ENCODE data around the gene SAP30L. TPM values are rescaled to one million over a fixed set of nuclear protein-coding genes. Genes with fewer than 3 reads are reported as not detected.

SAP30L gene
- total RNA-seq, 1 experiment from 2014 or later: 38.6 TPM

DNA sequence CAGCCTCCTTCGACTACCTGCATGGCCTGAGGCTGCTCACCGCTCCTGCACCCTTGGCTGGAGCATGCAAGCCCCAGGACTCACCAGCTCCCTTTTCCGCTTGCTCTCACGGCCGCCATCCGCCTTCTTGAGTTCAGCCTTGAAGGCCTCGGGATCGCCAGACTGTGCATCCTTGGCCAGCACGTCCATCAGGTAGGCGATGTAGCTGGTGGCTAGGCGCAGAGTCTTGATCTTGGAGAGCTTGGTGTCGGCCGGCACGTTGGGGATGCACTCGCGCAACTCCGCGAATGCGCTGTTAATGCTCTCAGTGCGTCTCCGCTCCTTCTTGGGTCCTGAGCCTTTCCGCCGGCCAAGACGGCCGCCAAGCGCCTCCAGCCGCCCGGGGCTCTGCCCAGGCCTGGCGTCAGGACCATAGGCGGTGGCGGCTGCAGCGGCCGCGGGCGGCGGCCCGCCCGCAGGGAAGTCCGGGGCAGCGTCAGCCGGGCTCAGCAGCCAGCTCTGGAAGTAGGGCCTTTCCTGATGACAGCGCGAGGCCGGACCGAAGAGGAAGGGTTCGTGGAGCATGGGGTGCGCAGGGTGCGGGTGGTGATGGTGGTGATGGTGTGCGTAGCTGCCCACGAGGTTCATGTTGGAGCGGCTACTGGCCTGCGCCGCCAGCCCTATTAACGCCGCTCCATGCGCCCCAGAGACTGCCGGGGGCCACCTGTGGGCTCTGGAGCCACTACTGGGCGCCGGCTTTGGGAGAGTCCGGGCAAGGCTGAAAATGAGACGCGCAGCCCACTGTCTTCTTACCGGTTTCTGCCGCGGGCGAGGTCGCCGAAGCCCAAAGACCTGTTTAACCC lies 31.8 kb downstream of the SAP30L start:
- Mint-ChIP-seq H3K27me3 (ENCODE audit: unreplicated experiment) (peaks cover 92% of the 10 kb centered on the region), H3K36me3 (ENCODE audit: insufficient read depth, unreplicated experiment) (no peaks in the 10 kb centered on the region), H3K4me3 (ENCODE audit: low read depth, unreplicated experiment) (peak overlapping the region; percentile 57), H3K4me1 (ENCODE audit: low read depth, unreplicated experiment) (peaks cover 8% of the 10 kb centered on the region), H3K27ac (ENCODE audit: unreplicated experiment) (no peak overlapping the region), H3K9me3 (ENCODE audit: low read depth, unreplicated experiment) (no peaks in the 10 kb centered on the region)
- intact Hi-C loops (cut with micrococcal nuclease; ENCODE audit: unreplicated experiment): no loop called here
- CTCF ChIA-PET: interaction anchor here (0.6 kb wide), 1 partner anchor 144 kb away, joined by 3 read pairs; no protein-coding TSS in a partner anchor
- no TSS peak for BruUV-seq (replicated peaks)
- TF ChIP-seq, protein P1, sequence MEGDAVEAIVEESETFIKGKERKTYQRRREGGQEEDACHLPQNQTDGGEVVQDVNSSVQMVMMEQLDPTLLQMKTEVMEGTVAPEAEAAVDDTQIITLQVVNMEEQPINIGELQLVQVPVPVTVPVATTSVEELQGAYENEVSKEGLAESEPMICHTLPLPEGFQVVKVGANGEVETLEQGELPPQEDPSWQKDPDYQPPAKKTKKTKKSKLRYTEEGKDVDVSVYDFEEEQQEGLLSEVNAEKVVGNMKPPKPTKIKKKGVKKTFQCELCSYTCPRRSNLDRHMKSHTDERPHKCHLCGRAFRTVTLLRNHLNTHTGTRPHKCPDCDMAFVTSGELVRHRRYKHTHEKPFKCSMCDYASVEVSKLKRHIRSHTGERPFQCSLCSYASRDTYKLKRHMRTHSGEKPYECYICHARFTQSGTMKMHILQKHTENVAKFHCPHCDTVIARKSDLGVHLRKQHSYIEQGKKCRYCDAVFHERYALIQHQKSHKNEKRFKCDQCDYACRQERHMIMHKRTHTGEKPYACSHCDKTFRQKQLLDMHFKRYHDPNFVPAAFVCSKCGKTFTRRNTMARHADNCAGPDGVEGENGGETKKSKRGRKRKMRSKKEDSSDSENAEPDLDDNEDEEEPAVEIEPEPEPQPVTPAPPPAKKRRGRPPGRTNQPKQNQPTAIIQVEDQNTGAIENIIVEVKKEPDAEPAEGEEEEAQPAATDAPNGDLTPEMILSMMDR (IDR thresholded peaks at IDR 0.05; ENCODE audit: unreplicated experiment): no peak
- DNase-seq: peak; percentile 26

DNA sequence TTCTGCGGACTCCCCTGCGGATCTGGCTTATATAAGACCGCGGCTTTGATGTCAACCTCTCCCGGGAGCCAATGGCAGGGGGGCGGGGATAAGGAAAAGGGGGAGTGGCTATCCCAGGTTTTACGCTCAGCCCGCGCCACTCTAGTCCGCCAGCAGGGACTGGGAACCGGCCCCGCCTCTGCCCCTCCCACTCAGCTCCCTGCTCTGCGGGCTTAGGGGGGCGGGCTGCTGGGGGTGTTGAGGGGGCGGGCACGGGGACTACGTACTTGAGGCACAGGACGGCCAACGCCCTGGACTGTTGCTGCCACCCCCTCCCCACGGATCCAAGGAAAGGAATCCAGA lies 32.4 kb downstream of the SAP30L start, which contains the start of gene HAND1:
HAND1 (minus strand) TSS at position 4 of the 342 bp plus-strand sequence. CDS start 219 bp downstream, outside the sequence.
- no peak within 1 kb of the TSS for H3K27ac Mint-ChIP-seq (ENCODE audit: unreplicated experiment)
- peak within 1 kb of the TSS; percentile 57 for H3K4me3 Mint-ChIP-seq (ENCODE audit: low read depth, unreplicated experiment)
- BruUV-seq (replicated peaks): no TSS peak
- DNase-seq: peak; percentile 53
- TF ChIP-seq, protein P1 (IDR thresholded peaks at IDR 0.05; ENCODE audit: unreplicated experiment): no peak
- H3K9me3 Mint-ChIP-seq (ENCODE audit: low read depth, unreplicated experiment): no peaks in the 10 kb centered on the region
- intact Hi-C loops (cut with micrococcal nuclease; ENCODE audit: unreplicated experiment): no loop called here
- peaks cover 8% of the 10 kb centered on the region for H3K4me1 Mint-ChIP-seq (ENCODE audit: low read depth, unreplicated experiment)
- peaks cover 92% of the 10 kb centered on the region for H3K27me3 Mint-ChIP-seq (ENCODE audit: unreplicated experiment)
- CTCF ChIA-PET: interaction anchor here (0.6 kb wide), 1 partner anchor 144 kb away, joined by 3 read pairs; no protein-coding TSS in a partner anchor
- no peaks in the 10 kb centered on the region for H3K36me3 Mint-ChIP-seq (ENCODE audit: insufficient read depth, unreplicated experiment)

DNA sequence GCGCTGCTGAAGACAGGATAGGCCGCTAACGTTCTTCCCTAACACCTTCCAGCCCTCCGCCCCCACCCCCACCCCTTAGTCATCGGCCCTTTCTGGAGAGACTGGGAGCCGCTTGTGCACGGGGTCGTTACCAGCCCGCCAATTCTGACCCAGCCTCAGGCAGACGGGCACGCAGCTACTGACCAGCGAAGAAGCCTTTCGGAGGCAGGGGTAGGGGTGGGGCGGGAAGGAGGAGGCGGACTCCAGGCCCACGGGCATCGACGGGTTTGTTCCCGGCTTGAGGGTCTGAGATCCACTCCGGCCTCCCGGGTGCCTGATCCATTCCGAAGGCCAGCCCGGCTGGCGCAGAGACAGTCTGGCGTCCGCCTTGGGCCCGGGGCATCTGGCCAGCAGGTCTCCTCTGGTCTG lies 33.0 kb downstream of the SAP30L start:
- no peak for DNase-seq
- Mint-ChIP-seq H3K9me3 (ENCODE audit: low read depth, unreplicated experiment) (no peaks in the 10 kb centered on the region), H3K4me1 (ENCODE audit: low read depth, unreplicated experiment) (peaks cover 8% of the 10 kb centered on the region), H3K27ac (ENCODE audit: unreplicated experiment) (no peak overlapping the region), H3K36me3 (ENCODE audit: insufficient read depth, unreplicated experiment) (no peaks in the 10 kb centered on the region), H3K4me3 (ENCODE audit: low read depth, unreplicated experiment) (no peak overlapping the region), H3K27me3 (ENCODE audit: unreplicated experiment) (peaks cover 92% of the 10 kb centered on the region)
- CTCF ChIA-PET: no interaction called here
- intact Hi-C loops (cut with micrococcal nuclease; ENCODE audit: unreplicated experiment): no loop called here
- TF ChIP-seq, protein P1 (IDR thresholded peaks at IDR 0.05; ENCODE audit: unreplicated experiment): no peak
- no TSS peak for BruUV-seq (replicated peaks)

DNA sequence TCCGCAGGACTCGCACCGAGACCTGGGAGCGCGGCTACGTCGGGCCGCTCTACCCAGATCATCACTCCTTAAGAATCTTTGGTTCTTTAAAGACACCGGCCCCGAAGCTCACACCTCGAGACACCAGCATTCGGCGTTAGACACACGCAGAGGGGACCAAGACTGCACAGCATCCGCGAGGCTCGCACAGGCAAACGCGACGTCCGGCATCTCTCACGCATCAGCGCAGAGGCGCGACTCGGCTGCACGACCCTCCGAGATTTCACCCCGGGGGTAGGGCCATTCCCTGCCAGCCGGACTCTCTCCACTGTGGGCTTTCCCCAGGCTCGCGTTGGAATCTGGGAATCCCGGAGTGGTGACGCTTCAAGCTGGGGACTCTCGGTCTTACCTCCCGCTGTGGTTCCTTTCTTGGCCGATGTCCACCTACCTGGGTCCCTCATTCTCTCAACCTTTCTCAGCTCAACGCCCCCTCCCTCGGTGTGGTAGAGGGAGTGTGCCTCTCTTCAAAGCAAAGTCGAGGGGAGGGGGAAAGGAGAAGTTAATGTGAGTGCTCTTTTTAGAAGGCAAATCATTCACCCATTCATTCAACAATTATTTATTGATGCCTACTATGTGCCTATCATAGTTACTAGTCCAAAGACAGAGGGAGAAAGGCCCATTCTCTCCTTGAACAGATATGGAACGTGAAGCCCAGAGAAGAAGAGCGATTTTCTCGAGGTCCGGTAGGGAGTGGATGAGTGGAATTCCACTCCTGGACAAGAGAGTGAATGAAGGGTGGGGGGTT lies 33.6 kb downstream of the SAP30L start:
- no TSS peak for BruUV-seq (replicated peaks)
- intact Hi-C loops (cut with micrococcal nuclease; ENCODE audit: unreplicated experiment): no loop called here
- Mint-ChIP-seq H3K27ac (ENCODE audit: unreplicated experiment) (no peak overlapping the region), H3K9me3 (ENCODE audit: low read depth, unreplicated experiment) (no peaks in the 10 kb centered on the region), H3K4me3 (ENCODE audit: low read depth, unreplicated experiment) (no peak overlapping the region), H3K27me3 (ENCODE audit: unreplicated experiment) (peaks cover 92% of the 10 kb centered on the region), H3K4me1 (ENCODE audit: low read depth, unreplicated experiment) (peaks cover 8% of the 10 kb centered on the region), H3K36me3 (ENCODE audit: insufficient read depth, unreplicated experiment) (no peaks in the 10 kb centered on the region)
- no peak for DNase-seq
- CTCF ChIA-PET: no interaction called here
- TF ChIP-seq, protein P1 (IDR thresholded peaks at IDR 0.05; ENCODE audit: unreplicated experiment): no peak

Data from Calu3 (cell line).